ENCODE results near the gene CABLES1. TPM values are rescaled to one million over a fixed set of nuclear protein-coding genes. Genes with fewer than 3 reads are reported as not detected.

The CABLES1 gene
- total RNA-seq, 4 donors from 2014 or later: 0.58 to 1.6 (median 1.3) TPM

DNA sequence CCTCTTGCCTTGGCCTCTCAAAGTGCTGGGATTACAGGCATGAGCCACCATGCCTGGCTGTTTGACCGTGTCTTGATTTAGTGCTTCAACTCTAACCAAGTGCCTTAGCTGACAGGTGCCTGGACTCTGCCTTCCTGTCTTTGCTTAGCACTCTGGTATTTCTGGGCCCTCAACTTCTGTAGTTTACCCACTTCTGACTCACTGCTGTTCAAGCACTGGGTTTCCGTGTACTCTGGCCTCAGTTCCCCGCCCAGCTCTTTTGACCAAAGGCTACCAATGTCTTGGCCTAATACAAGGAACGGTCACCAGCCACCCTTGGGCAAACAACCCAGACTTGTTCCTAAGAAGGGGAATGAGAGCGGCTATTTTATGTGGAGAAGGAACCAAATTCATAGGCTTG is 35.7 kb upstream of the CABLES1 start:
- in situ Hi-C loops (cut with MboI; ENCODE audit: low sequenced_read_pairs in 4 of 4) (no loop called here), intact Hi-C loops (cut with DNase I; ENCODE audit: low total_unique reads) (no loop called here)
- ATAC-seq: no peak
- Histone ChIP-seq H3K9me3 (no peaks in the 10 kb centered on the region), H3K27me3 (no peaks in the 10 kb centered on the region), H3K27ac (no peak overlapping the region), H3K4me3 (no peak overlapping the region), H3K36me3 (no peaks in the 10 kb centered on the region), H3K4me1 (no peaks in the 10 kb centered on the region)
- no peak for DNase-seq
- no peak for TF ChIP-seq POLR2A (IDR thresholded peaks at IDR 0.05)
- TF ChIP-seq, protein P1, sequence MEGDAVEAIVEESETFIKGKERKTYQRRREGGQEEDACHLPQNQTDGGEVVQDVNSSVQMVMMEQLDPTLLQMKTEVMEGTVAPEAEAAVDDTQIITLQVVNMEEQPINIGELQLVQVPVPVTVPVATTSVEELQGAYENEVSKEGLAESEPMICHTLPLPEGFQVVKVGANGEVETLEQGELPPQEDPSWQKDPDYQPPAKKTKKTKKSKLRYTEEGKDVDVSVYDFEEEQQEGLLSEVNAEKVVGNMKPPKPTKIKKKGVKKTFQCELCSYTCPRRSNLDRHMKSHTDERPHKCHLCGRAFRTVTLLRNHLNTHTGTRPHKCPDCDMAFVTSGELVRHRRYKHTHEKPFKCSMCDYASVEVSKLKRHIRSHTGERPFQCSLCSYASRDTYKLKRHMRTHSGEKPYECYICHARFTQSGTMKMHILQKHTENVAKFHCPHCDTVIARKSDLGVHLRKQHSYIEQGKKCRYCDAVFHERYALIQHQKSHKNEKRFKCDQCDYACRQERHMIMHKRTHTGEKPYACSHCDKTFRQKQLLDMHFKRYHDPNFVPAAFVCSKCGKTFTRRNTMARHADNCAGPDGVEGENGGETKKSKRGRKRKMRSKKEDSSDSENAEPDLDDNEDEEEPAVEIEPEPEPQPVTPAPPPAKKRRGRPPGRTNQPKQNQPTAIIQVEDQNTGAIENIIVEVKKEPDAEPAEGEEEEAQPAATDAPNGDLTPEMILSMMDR (IDR thresholded peaks at IDR 0.05 in 4 of 5, conservative IDR thresholded peaks at IDR 0.05 in 1 of 5): no peak

DNA sequence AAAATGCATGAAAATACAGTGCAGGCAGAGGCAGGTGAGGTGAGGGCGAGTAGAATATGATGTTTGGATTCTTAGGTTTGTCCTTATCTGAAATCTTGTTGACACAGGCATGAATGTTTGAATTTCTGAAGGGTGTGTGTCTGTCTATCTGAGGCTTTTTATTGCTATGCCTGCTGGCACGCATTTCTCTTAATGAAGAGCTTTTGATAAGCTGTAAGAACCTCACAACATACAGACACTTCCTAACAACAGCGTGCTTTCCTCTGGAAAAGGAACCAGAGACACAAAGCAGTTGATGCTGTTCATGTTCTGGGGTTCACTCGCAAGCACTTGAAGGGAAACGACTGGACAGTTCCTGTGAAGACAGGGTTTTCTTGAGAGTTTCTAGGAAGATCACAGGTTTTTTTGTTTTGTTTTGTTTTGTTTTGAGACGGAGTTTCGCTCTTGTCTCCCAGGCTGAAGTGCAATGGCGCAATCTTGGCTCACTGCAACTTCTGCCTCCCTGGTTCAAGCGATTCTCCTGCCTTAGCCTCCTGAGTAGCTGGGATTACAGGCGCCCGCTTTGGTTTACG is 33.3 kb upstream of the CABLES1 start:
- Histone ChIP-seq H3K27me3 (no peaks in the 10 kb centered on the region), H3K36me3 (no peaks in the 10 kb centered on the region), H3K4me3 (no peak overlapping the region), H3K9me3 (no peaks in the 10 kb centered on the region), H3K27ac (no peak overlapping the region), H3K4me1 (no peaks in the 10 kb centered on the region)
- no peak for ATAC-seq
- in situ Hi-C loops (cut with MboI; ENCODE audit: low sequenced_read_pairs in 4 of 4): no loop called here
- TF ChIP-seq POLR2A (IDR thresholded peaks at IDR 0.05): no peak
- DNase-seq: no peak
- intact Hi-C loops (cut with DNase I; ENCODE audit: low total_unique reads): no loop called here

DNA sequence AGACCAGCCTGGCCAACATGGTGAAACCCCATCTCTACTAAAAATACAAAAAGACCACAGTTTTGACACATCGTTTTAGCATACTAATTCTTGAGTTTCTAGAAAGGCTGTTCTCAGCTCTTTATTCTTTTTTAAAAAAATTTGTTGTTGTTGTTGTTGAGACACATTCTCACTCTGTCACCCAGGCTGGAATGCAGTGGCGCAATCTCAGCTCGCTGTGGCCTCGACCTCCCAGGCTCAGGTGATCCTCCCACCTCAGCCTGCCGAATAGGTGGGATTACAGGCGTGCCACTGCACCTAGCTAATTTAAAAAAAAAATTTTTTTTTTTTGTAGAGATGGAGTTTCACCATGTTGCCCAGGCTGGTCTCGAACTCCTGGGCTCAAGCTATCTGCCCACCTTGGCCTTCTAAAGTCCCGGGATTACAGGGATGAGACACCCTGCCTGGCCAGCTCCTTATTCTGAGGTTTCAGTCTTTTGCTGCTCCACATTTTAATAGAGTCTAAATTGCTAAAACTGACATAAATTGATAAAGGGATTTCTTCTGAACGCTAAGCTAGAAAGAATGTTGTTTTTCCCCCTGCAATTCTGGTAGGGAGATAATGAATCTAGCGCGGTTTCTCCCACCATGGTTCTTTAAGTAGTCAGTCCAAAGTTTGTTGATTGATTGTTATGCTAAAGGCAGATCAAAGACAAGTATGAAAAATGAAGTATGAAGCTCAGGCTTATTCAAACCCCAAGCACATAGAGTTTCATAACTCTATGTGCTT is 32.6 kb upstream of the CABLES1 start:
- H3K4me3 ChIP-seq: no peak overlapping the region
- DNase-seq: no peak
- no peaks in the 10 kb centered on the region for H3K4me1 ChIP-seq
- in situ Hi-C loops (cut with MboI; ENCODE audit: low sequenced_read_pairs in 4 of 4) (no loop called here), intact Hi-C loops (cut with DNase I; ENCODE audit: low total_unique reads) (no loop called here)
- H3K27ac ChIP-seq: no peak overlapping the region
- H3K36me3 ChIP-seq: no peaks in the 10 kb centered on the region
- H3K27me3 ChIP-seq: no peaks in the 10 kb centered on the region
- no peak for ATAC-seq
- TF ChIP-seq, protein P1 (IDR thresholded peaks at IDR 0.05 in 4 of 5, conservative IDR thresholded peaks at IDR 0.05 in 1 of 5): no peak
- TF ChIP-seq POLR2A (IDR thresholded peaks at IDR 0.05): no peak
- no peaks in the 10 kb centered on the region for H3K9me3 ChIP-seq

DNA sequence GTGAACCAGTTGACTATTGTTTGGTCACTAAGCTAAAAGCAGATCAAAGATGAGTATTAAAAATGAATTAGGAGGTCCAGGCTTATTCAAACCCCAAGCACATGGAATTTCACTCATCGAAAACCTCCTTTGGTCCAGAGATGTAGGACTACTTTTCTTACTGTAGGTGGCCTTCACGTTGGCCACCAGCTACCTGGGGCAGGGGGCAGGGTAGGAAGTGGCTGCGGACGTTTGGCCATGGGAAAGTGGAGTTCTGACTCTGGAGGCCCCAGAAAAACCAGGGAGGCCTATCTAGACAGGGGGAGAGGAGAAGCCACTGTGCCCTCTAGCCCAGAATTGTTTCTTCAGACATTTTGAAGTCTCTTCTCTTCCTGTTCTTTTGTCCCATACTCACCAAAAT is 31.8 kb upstream of the CABLES1 start:
- in situ Hi-C loops (cut with MboI; ENCODE audit: low sequenced_read_pairs in 4 of 4): no loop called here

DNA sequence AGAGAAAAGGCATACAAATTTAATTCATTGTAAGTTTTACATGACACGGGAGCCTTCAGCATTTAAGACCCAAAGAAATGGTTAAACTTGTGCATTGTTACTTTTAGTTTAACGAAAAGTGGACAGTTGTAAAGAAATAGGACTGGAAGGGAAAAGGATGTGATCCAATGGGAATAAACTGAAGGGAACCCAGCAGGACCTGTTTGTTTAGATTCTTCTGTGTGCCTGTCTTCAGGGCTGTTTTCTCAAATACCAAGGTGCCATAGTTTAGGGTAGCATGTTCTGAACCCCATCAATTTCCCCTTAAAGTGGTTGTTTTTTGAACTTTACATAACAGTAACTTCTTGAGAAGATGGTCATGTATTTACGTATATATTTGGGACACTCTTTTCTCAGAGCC is 30.3 kb upstream of the CABLES1 start:
- intact Hi-C loops (cut with DNase I; ENCODE audit: low total_unique reads): no loop called here
- Histone ChIP-seq H3K27ac (peak overlapping the region in 2 of 4 donors; percentile 46 to 61), H3K9me3 (no peaks in the 10 kb centered on the region), H3K4me1 (no peaks in the 10 kb centered on the region), H3K4me3 (no peak overlapping the region), H3K36me3 (no peaks in the 10 kb centered on the region), H3K27me3 (no peaks in the 10 kb centered on the region)
- DNase-seq (no peak), ATAC-seq (no peak)
- TF ChIP-seq, protein P1 (IDR thresholded peaks at IDR 0.05 in 4 of 5, conservative IDR thresholded peaks at IDR 0.05 in 1 of 5): no peak
- no peak for TF ChIP-seq POLR2A (IDR thresholded peaks at IDR 0.05)
- in situ Hi-C loops (cut with MboI; ENCODE audit: low sequenced_read_pairs in 4 of 4): no loop called here

More for the DNA sequence above, 31.8 kb upstream of the CABLES1 start:
- ATAC-seq (no peak), DNase-seq (no peak)
- Histone ChIP-seq H3K4me3 (no peak overlapping the region), H3K27me3 (no peaks in the 10 kb centered on the region), H3K36me3 (no peaks in the 10 kb centered on the region), H3K4me1 (no peaks in the 10 kb centered on the region), H3K27ac (no peak overlapping the region), H3K9me3 (no peaks in the 10 kb centered on the region)
- TF ChIP-seq, protein P1 (IDR thresholded peaks at IDR 0.05 in 4 of 5, conservative IDR thresholded peaks at IDR 0.05 in 1 of 5): no peak
- no peak for TF ChIP-seq POLR2A (IDR thresholded peaks at IDR 0.05)
- intact Hi-C loops (cut with DNase I; ENCODE audit: low total_unique reads): no loop called here
